Midbrain (tissue), 1 donor: Measurements from ENCODE around the gene ACSL1.
"Not testable (repeated sequence)": the region's sequence is repeated elsewhere in the genome, so short reads cannot be mapped to it uniquely, and the experiment has no call there.

Source experiments
- DNase-seq: peaks from one replicate; lab custom pipeline; 2025; lab: John Stamatoyannopoulos, UW

The ACSL1 gene

GRCh38 chr4:184843984-184844554, 18.3 kb upstream of the ACSL1 start:
- no peak for DNase-seq

- not testable (repeated sequence) for DNase-seq
These were observed 13.3 kb upstream of the ACSL1 start for GRCh38 chr4:184839075-184839399.

GRCh38 chr4:184838249-184839074, 12.7 kb upstream of the ACSL1 start:
- DNase-seq = no peak

GRCh38 chr4:184836613-184837012, 10.8 kb upstream of the ACSL1 start:
- no peak for DNase-seq

- no peak for DNase-seq
These were observed 7.5 kb upstream of the ACSL1 start for GRCh38 chr4:184833046-184833838.

- DNase-seq = no peak
These were observed 5.4 kb upstream of the ACSL1 start for GRCh38 chr4:184831153-184831552.

- DNase-seq = peak; percentile 19
These were observed 1.0 kb upstream of the ACSL1 start for GRCh38 chr4:184826691-184827270.

- peak; percentile 39 for DNase-seq
These were observed 450 bp downstream of the ACSL1 start for GRCh38 chr4:184825141-184825895.

GRCh38 chr4:184824776-184825084, 1.0 kb downstream of the ACSL1 start:
- DNase-seq = no peak

GRCh38 chr4:184824081-184824775, 1.5 kb downstream of the ACSL1 start:
- no peak for DNase-seq

GRCh38 chr4:184823014-184823413, 2.8 kb downstream of the ACSL1 start:
- no peak for DNase-seq

GRCh38 chr4:184822356-184822755, 3.4 kb downstream of the ACSL1 start:
- DNase-seq = no peak

GRCh38 chr4:184821242-184821641, 4.5 kb downstream of the ACSL1 start:
- no peak for DNase-seq

- DNase-seq = no peak
These were observed 6.0 kb downstream of the ACSL1 start for GRCh38 chr4:184819786-184820185.

- DNase-seq = no peak
These were observed 7.6 kb downstream of the ACSL1 start for GRCh38 chr4:184818216-184818564.

- DNase-seq = no peak
These were observed 8.1 kb downstream of the ACSL1 start for GRCh38 chr4:184817494-184818215.

GRCh38 chr4:184816962-184817361, 8.8 kb downstream of the ACSL1 start:
- DNase-seq = no peak

- DNase-seq = peak; percentile 32
These were observed 10.5 kb downstream of the ACSL1 start for GRCh38 chr4:184815046-184815877.

GRCh38 chr4:184814686-184815045, 11.1 kb downstream of the ACSL1 start:
- no peak for DNase-seq

GRCh38 chr4:184812651-184813181, 13.1 kb downstream of the ACSL1 start:
- no peak for DNase-seq
